ENCODE measurements around the gene CCDC192.

CCDC192 gene

DNA sequence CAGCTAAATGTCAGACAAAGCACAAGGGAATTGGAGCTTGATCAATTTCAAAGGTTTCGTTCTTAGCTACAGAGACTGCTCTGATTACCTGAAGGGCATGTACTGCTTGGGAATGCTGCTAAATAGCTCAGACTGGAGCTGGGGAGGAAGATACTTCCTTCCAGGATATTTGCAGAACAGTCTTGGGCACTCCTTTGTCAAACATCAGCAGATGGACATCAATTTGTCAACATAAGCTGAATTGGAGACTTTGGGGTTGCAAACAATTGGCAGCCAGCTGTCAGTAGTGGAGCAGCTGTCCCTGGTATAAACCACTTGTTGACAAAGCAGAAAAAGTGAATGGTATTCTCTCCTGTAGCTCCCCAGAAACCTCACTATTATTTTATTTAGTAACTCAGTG, 182.0 kb downstream of the CCDC192 start:
- no peak for DNase-seq (ENCODE audit: low read depth in 2 of 2)

DNA sequence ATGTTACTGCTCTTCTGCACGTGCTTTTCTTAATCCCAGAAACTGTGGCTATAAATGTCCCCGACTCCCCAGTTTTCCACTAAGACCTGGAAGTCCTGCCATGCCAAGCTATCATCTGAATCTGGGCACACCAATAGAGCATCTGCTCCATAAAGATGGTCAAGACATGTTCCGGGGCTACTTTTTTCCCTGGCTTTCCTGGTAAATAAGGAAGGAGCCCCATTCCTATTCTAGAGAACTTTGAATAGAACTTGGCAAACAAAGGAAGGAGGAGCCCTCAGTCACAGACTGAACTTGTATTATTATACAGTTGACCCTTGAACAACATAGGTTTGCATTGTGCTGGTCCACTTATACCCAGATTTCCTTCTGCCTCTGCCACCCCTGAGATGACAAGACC, 182.9 kb downstream of the CCDC192 start:
- no peak for DNase-seq (ENCODE audit: low read depth in 2 of 2)

DNA sequence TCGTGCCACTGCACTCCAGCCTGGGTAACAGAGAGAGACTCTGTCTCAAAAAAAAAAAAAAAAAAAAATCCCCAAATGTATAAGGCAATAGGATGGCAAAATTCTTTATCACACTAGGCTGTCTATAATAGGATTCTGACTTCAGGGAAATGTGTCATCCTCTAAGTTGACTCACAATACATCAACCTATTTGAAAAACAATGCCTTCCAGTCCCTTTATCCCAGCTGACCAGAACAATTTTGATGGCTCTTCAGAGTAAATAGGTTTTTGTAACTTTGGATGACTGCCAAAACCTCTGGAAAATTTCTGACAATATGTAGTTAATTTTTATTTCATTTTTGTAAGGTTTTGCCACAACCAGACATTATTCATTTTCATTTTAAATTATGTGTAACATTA, 184.1 kb downstream of the CCDC192 start:
- DNase-seq (ENCODE audit: low read depth in 2 of 2) = no peak

DNA sequence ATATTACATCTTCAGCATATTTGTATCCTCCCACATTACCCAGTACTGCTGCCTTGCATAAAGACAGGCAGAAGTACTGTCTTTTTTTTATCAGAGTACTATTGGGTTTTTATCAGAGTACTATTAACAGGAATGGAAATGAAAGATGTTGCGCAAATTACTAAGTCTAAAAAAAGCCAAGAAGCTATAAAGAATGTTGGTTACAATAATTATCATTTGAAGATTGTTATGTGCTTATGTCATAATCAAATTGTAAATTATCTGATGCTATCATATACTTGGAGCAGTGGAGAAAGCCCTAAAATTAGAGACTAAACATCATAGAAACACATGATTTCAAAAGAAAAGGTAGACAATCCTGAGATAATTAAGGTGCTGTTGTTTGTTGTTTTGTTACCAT, 188.8 kb downstream of the CCDC192 start:
- DNase-seq (ENCODE audit: low read depth in 2 of 2) = no peak

DNA sequence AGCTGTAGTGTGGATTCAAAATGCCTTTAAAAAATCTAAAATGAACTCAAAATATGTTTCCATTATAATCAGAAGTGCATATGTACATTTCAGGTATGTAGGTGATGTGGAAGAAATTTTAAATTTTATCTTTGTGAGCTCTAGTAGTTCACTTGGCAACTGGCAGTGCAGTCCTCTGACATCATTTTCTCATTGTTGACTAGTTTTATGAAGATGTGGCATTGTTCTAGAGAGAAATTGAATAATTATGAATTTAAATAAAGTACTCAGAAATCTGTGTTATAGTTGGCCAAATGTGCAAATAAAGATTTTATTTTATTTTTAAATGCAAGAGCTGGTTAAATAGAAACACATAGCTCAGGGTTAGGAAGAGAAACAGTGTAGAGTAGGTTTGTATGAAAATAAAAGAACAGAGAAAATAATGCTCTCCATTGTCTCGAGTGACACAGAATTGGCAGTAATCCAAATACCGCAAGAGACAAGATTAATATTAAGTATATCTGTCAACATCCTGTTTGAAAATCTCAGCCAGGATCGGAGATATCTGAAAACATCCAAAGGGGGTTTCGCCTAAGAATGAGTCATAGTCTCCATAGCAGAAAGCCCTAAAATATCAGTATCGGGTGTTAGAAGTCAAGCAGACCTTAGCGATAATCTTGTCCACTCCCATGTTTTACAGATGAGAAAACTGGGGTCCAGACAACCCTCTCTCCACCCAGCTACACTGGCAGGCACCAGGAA, 189.4 kb downstream of the CCDC192 start:
- no peak for DNase-seq (ENCODE audit: low read depth in 2 of 2)

DNA sequence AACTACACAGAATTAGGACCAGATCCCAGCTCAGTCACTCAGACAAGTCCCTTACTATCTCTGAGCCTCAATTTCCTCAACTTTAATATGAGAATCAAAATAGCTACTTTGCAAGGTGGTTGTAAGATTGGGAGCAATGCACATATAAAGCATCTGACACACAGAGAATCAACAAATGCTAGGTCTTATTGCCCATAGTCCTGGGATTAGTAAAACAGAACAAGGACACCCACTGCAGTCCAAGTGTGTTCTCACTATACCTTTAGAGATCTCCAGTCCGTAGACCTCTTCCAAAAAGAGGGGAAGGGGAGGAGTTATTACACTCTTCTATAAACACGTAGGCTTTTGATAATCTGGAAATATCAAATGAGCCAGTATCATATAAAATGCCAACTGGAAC, 190.0 kb downstream of the CCDC192 start:
- no peak for DNase-seq (ENCODE audit: low read depth in 2 of 2)

DNA sequence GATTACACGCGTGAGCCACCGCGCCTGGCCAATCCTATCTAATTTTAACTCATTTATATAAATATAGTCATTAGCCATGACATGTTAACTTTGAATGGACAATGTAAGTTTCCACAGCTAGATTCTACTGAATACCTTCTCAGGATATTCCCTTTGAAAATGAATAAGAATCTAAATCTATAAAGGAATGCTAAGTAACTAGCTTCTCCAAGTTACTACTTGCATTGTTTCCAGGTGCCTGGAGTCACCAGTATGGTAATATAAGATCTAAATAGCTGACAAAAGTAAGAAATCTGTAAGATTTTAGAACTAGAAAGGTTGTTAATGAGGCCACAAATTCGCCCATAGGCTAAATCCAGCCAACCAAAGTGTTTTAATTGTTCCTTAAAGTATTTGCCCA, 191.3 kb downstream of the CCDC192 start:
- DNase-seq (ENCODE audit: low read depth in 2 of 2) = no peak

DNA sequence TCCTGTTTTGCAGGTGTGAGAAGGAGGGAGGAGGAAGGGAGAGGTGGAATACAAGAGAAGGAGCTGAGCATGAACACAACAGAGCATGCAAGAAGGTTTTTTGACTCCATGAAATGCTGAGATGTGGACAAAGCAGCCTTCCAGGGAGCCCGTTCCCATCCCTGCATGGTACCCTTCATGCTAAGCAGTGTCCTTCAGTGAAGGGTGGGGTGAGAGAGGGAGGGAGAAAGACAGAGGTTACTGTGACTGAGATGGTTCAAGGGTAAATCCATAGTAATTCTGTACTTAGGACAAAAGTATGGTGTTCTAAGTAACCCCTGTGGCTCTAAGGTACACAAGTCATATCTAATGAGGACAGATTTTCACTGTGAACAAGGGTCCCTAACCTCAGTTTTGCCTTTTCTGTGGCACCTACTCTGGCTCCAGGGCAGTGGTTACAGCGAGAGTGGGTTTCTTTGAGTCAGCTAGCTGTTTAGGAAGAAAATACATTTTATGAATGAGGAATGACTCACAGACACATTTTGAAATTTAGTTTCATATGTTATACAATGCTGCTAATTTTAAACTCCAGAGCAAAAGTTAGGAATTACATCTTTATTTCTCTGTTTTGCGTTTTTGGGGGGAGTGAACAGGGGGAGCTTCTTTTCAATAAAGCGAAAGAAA, 195.5 kb downstream of the CCDC192 start:
- DNase-seq (ENCODE audit: low read depth in 2 of 2) = no peak

DNA sequence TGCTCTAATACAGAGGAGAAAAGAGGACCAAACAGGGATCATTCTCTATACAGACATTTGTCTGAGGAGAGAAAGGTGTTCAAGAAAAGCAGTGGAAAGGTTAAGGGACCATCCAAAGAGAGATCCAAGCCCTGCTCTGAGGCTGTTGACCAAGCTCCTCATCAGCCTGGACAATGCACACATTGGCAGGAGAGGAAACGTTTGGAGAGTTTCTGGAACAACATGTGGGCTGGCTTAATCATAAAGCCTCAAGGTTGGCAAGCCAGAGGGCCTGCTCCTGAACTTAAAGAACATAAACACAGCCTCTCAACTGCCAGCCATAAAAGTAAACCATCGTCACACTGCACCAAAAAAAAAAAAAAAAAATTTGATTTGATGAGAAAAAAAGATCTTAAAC, 196.0 kb downstream of the CCDC192 start:
- DNase-seq (ENCODE audit: low read depth in 2 of 2) = no peak

DNA sequence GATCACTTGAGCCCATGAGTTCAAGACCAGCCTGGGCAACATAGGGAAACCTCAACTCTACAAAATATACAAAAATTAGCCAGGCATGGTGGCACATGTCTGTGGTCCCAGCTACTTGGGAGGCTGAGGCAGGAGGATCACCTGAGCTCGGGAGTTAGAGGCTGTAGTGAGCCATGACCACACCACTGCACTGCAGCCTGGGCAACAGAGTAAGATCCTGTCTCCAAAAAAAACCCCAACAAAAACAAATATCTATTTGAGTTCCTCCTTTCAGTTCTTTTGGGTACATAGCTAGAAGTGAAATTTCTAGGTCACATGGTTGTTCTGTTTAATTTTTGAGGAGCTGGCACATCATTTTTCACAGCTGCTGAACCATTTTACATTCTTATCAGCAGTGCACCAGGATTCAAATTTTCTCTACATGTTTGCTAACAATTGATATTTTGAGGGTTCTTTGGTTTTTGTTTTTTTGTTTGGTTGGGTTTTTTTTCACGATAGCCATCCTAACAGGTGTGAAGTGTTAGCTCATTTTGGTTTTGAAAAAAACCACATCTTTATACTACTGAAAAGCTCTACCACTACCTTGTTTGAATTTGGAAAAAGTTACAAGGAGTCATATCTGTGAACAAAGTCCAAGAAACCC, 203.5 kb downstream of the CCDC192 start:
- DNase-seq (ENCODE audit: low read depth in 2 of 2) = no peak

DNA sequence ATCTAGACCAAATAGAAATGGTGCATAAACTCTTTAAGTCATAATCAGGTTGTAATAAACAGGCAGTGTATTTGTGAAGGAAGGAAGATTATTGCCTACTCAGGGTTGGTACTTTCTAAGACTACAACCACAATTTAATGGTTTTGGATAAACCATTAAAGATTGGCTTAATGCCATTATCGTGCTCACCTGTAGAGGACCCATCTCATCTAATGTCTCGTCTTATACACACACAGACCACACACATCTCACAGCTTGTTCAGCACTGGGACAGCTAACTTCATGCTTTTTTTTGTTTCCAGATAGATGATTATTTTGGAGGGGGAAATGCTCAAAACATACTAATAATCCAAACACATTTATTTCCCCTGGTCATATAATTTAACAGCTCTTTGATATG, 204.7 kb downstream of the CCDC192 start:
- DNase-seq (ENCODE audit: low read depth in 2 of 2) = no peak

DNA sequence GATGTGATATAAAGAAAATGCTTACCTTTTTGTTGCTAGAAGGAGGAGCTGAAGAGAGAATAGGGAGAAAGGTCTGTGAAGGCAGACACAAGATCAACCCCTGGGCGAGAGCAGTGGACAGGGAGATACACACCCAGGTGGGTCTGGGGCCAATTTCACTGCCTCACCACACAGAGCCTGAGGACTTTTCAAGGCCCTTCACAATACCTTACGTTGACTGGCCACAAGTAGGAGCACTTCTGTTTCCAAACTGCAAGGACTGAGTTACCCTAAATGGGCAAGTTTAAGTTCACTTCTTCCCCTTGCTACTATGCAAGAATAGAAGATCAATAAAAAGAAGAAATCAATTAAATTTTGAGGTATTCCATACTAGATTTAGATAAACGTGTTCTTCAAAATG, 205.9 kb downstream of the CCDC192 start:
- no peak for DNase-seq (ENCODE audit: low read depth in 2 of 2)

DNA sequence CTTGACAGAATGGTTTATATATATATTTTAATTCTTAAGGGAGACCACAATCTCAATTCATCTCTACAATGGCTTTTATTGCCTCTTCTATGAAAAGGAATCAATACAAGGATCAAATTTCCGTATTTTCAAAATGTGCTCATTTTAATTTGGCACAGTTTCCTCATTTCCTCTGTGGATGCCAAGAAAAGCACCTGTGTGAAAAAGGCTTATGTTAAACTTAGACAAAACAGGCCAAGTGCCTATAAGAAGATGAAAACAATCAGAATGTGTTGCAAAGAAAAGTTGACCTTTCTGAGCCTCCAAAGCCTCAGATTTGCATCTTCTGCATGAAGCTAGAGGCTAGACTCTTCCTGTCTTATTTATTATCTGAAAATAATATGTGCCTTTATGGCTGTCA, 206.6 kb downstream of the CCDC192 start:
- no peak for DNase-seq (ENCODE audit: low read depth in 2 of 2)

DNA sequence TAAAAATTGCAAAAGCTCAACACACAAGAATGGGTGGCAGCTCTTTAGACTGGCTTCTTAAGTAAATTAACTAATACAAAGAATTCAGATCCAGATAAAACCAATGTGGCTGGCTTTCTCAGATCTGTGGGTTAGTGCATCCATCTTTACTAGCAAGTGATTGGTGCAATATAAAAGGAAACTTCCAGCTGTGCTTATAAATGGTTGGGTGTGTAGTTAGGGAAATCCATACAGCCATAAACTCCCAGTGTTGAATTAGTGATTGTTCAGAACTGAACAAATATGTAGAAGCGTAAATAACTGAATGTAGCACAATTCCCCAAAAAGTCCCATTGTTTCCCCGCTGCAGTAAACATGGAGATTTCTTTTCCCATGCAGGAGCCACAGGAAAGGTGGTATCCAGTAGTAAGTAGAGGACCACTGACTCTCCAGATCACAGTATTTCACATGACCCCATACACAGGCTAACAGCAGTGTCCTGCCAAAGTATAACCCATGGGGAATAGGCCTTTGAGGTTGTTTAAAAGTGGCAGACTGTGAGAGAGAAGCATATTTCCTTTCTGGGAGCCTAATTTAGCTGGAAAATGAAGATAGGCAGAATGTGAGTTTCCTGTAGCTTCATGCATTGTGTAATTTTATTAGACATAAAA, 207.2 kb downstream of the CCDC192 start:
- DNase-seq (ENCODE audit: low read depth in 2 of 2) = no peak

DNA sequence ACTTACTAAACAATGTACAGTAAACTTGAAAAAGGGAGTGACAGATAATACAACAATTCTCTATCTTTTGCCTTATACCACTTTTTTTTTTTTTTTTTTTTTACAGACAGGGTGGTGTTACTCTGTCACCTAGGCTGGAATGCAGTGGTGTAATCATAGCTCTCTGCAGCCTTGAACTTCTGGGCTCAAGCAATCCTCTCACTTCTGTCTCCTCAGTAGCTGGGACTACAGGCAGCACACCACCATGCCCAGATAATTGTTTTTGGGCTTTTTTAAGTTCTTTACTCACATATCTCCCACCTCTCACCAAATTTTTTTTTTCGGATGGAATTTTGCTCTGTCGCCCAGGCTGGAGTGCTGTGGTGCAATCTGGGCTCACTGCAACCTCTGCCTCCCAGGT, 208.4 kb downstream of the CCDC192 start:
- DNase-seq (ENCODE audit: low read depth in 2 of 2) = no peak

DNA sequence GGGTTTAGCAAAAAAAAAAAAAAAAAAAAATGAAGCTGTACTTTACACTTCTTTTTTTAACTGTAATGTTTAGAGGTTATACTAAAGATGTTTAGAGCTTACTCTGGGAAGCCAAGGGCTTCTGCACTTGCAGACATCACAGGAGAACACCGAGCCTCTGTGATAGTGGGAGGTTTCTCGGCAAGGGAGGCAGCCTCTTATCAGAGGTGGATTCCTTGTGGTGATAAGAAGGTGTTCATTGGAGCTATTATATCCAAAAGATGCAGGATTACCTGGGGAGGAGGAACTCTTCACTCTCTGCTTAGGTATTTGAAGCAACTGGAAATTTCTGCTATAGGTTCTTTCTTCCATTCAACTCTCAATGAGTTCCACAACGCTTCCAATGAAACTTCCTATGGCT, 209.2 kb downstream of the CCDC192 start:
- DNase-seq (ENCODE audit: low read depth in 2 of 2) = no peak

DNA sequence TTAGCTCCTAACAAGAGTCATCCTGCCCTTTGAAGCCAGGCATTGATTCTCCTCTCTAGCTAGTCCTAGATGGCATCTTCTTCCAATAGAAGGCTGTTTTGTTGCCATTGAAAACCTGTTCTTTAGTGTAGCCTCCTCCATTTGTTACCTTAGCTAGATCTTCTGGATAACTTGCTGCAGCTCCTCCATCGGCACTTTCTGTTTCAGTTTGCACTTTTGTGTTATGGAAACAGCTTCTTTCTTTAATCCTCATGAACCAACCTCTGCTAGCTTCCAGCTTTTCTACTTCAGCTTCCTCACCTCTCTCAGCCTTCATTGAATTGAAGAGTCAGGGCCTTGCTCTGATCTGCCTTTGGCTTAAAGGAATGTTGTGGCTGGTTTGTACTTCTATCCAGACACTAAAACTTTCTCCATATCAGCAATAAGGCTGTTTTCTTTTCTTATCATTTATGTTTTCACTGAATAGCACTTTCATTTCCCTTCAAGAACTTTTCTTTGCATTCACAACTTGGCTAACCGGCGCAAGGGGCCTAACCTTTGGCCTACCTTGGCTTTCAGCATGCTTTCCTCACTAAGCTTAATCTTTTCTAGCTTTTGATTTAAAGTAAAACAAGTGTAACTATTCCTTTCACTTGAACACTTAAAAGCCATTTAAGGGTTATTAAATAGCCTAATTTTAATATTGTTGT, 213.8 kb downstream of the CCDC192 start:
- DNase-seq (ENCODE audit: low read depth in 2 of 2) = no peak

DNA sequence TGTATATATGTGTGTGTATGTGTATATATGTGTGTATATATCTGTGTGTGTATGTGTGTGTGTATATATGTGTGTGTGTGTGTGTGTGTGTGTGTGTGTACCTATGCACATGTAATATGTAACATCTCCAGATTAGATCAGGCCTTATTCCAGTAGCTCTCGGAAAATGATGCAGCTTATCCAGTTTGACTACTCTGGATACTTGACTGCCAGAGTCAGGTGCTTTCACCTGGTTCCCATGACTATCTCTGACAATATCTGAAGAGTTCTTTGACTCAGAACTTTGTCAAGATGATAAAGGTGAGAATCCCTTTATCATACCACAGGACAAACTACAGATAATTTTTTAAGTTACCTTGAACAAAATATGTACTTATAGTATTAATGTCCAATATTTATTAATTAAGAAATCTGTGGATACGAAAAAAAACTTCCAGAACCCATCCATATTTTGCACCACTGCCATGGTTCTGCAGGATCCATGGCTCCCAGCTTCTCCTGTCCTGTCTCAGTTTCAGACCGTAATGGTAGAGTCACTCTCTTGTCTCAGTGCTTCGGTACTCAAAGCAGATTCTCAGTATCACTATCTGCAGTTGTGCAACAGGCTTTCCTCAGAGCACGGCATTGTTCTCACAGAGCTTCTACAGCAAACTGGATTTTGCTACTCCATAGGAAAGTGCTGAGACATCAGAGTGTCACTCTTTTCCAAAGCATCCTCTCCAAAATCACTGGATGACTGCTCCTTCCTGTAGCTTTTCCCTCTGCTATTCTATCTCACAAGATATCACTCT, 216.0 kb downstream of the CCDC192 start:
- DNase-seq (ENCODE audit: low read depth in 2 of 2) = no peak

DNA sequence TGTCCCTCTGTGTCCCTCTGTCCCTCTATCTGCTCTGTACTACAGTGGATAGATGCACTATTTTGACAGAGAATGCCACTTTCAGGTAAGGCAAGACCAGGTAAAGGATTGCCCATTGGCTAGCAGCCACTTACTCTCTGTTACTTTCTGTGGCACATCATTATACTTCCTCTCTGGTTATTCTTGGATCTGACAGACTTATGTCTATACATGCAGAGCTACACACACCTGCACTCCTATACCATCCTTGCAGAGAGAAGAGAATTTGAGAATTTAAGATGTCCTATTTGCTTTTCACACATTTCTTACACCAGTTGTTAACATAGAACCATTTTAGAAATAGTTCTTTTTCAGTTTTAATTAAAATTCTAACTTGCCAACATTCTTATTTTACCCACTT, 216.6 kb downstream of the CCDC192 start:
- DNase-seq (ENCODE audit: low read depth in 2 of 2) = no peak

DNA sequence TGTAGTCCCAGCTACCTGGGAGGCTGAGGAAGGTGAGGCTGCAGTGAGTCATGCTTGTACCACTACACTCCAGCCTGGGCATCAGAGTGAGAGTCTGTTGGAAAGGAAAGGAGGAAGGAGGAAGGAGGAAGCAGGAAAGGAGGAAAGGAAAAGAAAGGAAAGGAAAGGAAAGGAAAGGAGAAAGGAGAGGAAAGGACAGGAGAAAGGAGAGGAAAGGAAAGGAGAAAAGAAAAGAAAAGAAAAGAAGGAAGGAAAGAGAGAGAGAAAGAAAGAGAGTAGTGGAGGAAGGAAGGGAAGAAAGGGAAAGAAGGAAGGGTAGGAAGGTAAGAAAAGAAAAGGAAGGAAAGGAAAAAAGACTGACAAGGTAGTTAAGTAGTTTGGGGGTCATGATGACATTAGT, 217.7 kb downstream of the CCDC192 start:
- DNase-seq (ENCODE audit: low read depth in 2 of 2) = no peak

DNA sequence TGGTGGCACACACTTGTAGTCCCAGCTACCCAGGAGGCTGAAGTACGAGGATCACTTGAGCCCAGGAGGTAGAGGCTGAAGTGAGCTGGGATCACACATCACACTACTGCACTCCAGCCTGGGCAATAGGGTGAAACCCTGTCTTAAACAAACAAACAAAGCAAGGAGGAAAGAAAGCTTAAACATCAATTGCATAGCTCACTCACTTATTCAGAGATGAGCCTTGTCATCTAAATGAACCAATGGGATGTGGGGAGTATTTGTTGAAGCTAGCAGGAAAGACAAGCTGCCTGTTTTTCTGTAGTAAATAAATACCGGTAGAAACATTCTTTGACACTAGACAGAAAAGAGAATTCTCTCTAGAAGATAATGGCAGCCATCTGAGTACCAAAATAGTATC, 219.4 kb downstream of the CCDC192 start:
- no peak for DNase-seq (ENCODE audit: low read depth in 2 of 2)
